COR-L47 (cell line): ENCODE data around the gene LRP1B.
"Not testable (repeated sequence)": the region's sequence is repeated elsewhere in the genome, so short reads cannot be mapped to it uniquely, and the experiment has no call there.

Source experiments
- DNase-seq: peaks from one replicate; lab custom pipeline; 2025; lab: John Stamatoyannopoulos, UW

Gene LRP1B

GRCh38 chr2:140683658-140684057 is 1447.2 kb downstream of the LRP1B start:
- DNase-seq = no peak

GRCh38 chr2:140680862-140681261 is 1450.0 kb downstream of the LRP1B start:
- DNase-seq = no peak

DNA sequence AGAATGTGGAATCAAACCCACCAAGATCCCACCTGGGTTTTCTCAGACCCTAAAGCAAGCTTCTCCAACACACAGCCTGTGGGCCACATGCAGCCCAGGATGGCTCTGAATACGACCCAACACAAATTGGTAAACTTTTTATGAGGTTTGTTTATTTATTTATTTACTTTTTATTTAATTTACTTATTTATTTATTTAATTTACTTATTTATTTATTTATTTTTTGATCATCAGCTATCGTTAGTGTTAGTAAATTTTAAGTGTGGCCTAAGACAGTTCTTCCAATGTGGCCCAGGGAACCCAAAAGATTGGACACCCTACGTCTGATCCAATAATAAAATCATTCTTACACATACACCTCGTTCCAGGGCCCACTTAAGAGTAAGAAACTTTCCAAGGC is 1451.1 kb downstream of the LRP1B start:
- no peak for DNase-seq

DNA sequence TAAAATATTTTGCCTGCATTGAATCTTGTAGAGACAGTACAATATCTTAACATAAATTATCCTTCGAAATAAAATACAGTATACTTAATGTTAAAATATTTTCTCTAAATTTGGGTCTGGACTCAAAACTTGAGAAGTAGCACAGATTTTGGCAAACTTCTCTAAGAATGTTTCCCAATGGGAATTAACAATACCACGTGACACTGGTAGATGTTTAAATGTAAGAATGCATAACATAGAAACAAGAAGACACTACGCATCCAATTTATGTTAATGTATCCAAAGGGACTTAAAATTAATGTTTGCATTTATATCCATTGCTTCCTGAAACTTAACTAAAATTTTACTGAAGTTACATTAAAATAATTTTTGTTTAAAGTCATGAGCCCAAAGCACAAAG is 1460.9 kb downstream of the LRP1B start:
- no peak for DNase-seq

- no peak for DNase-seq
Observed at GRCh38 chr2:140667203-140667602, 1463.6 kb downstream of the LRP1B start.

GRCh38 chr2:140662504-140662903 is 1468.3 kb downstream of the LRP1B start:
- no peak for DNase-seq

- peak; percentile 50 for DNase-seq
Observed at GRCh38 chr2:140658760-140659692, 1471.8 kb downstream of the LRP1B start.

DNA sequence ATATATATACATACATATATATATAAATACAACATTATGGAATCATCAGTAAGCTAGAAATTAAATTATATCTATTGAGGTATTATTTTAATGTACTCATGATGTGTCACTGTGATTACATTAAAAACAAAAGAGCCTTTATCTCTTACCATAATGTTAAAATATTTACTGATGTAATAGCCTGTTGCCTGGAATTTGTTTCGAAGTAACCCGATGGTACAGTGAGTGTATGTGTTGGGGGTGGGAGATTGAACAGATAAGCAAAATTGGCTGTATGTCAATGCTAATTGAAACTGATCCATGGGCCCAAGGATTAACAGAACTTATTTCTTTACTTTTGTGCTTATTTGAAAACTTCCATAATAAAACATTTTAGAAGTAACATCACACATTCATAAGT is 1473.2 kb downstream of the LRP1B start:
- no peak for DNase-seq

GRCh38 chr2:140654565-140654964 is 1476.3 kb downstream of the LRP1B start:
- no peak for DNase-seq

GRCh38 chr2:140650825-140651224 is 1480.0 kb downstream of the LRP1B start:
- no peak for DNase-seq

DNA sequence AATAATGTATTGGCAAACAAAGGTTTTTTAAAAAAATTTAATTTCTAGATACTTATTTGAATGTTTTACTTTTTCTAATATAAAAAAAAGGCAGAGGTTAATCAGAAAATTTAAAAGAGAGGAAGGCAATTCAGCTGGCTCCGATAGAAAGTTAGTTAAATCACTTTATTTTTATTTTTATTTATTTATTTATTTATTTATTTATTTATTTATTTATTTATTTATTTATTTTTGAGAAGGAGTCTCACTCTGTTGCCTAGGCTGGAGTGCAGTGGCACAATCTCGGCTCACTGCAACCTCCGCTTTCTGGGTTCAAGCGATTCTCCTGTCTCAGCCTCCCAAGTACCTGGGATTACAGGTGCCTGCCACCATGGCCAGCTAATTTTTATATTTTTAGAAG is 1480.7 kb downstream of the LRP1B start:
- DNase-seq = not testable (repeated sequence)

GRCh38 chr2:140648393-140648792 is 1482.4 kb downstream of the LRP1B start:
- no peak for DNase-seq

DNA sequence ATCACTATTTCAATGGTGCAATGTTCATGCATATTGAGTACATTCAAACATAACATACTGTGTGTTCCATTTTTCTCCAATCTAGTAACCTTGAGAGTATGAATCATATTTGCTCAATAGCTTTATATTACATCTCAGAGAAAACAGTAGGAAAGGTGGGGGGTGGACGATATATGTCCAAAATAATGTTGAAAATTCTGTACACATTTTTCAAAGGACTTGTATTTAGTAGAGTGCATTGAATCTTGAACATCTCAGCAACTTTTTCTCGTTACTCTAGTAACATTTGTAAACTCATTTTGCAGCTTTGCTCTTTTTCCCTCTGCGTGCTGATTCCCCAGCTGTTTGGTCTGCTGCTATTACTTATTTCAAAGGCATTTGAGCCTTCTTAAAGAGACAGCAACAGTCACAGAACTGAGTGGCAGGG is 1487.0 kb downstream of the LRP1B start:
- no peak for DNase-seq

DNA sequence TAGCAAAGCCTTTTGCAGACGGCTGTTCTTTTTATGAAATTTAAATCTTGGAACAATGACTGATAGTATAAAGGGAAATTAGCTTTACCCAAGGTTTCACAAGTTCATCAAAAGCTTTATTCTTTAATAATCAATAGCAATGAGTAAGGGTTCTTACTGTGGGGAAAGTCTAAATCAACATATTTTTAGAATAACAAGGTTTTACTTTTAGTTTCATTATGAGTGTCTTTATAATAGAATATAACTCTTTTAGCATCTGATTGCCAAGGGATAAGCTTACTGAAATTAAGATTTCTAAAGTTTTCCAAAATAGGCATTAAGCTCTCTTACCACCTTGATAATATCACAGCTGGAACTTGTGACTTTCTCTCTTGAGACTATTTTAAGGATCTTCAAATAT is 1489.7 kb downstream of the LRP1B start:
- DNase-seq = no peak

DNA sequence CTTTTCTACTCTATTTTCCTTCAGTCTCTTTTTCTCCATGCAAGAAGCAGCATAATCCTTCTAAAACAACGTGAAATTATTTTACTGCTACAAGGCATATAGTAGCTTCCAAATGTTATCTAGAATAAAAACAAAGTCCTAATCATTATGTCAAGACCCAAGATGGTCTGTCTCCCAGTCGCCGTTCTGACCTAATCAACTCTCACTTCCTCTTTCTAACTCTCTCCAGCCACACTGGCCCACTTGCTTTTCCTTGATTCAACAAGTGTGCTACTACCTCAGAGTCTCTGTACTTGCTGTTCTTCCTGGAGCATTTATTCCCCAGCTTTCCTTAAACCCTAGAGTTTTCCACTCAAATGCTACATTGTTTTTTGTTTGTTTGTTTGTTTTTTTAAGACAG is 1491.2 kb downstream of the LRP1B start:
- no peak for DNase-seq

- DNase-seq = no peak
Observed at GRCh38 chr2:140630557-140630956, 1500.3 kb downstream of the LRP1B start.

DNA sequence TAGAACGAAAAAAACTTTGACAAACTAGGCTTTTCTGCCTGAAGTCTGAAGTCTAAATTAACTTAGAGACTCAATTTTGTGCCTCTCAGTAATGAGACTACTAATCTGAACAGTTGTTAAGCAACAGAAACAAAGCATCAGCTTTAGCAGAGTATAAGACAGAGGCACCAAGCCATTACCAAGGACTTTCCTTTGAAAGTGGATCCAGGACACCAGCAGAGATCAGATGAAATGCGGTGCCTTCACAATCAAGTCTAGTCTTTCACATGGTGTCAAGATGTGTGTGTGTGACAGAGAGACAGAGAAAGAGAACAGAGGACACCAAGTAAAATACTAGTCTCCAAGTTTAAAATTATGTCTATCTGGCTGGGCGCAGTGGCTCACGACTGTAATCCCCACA is 1502.9 kb downstream of the LRP1B start:
- no peak for DNase-seq

- DNase-seq = no peak
Observed at GRCh38 chr2:140627136-140627535, 1503.7 kb downstream of the LRP1B start.

- DNase-seq = no peak
Observed at GRCh38 chr2:140624200-140624599, 1506.6 kb downstream of the LRP1B start.

DNA sequence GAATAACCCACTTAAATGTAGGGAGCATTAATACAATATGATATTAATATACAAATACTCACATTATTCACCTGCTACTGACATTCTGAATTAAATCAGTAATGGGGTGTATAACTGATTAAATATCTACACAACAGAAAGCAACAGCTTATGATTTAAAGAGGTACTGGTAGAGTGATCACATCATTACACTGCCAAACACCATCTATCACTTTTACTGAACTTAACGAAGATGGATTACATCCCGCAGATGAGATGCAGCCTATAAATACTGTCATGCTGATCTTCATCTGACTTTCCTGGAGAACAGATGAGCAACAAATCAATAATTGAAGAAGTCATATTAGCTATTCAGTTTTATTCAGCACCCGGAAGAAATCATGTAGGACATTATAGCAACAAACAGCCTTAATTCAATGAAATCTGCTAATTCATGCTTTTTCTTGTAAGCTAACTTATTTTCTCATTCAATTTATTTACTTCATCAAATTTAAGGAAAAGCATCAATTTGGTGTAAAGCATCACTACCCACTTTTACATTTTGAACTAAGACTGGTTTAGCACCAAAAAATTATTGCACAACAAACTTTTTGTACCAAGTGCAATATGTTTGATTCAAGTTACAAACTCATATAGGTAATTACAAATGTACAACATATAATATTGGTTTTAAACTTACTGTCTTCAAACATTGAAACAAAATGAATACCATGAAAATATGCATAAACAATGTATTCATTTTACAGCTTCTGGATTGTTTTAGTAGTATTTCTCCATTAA is 1509.0 kb downstream of the LRP1B start:
- no peak for DNase-seq

GRCh38 chr2:140604788-140605187 is 1526.0 kb downstream of the LRP1B start:
- DNase-seq = no peak

DNA sequence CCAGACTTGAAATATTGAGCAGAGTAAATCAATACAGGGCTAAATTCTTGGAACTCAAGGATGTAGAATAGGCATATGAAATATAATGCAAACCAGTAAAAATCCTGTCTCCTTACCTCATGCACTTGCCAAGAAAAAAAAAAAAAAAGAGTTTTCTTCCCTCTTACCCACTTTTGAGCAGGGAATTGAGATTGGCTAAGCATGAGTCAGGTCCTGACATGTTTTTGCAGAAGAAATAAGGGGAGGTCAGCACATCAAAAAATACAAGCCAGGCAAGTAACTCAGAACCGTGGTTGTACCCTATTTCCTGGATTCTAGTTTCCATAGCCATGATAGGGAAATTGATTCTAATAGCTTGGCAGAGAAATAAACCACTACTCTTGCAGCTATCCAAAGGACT is 1526.7 kb downstream of the LRP1B start:
- no peak for DNase-seq

DNA sequence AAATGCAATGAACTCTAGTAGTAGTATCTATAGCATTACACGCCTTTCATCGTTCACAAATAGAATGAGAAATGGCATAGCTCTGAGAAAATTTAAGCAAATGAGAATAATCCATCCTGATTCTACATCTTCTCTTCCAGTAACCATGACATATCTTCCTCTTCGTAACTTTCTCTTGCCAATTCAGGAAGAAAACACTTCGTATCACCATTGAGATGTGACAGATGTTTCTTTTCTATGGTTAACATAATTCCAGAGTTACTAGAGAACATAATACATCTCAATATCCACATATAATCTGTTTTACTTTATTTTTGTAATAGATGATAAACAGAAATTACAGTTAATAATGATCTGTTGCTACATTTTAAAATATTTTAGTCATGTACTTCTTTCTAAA is 1527.4 kb downstream of the LRP1B start:
- DNase-seq = no peak
